B cell (primary cell): ENCODE measurements around the gene ZNF385D.

Experiments
- EZH2 ChIP-seq: IDR thresholded peaks from 2 replicates; pipeline ENCODE4 v1.6.1; 2012; ENCODE audit warnings: borderline replicate concordance, low read depth, mild to moderate bottlenecking, moderate library complexity, low read length; ENCODE audit not compliant: insufficient read depth, poor library complexity, severe bottlenecking
- TF ChIP-seq, protein P1 (sequence below): fragments of 200-600 bp; IDR thresholded peaks from one replicate; pipeline ENCODE4 v1.8.0; 2022; ENCODE audit warnings: antibody characterized with exemption, mild to moderate bottlenecking

- TF ChIP-seq, protein P1, sequence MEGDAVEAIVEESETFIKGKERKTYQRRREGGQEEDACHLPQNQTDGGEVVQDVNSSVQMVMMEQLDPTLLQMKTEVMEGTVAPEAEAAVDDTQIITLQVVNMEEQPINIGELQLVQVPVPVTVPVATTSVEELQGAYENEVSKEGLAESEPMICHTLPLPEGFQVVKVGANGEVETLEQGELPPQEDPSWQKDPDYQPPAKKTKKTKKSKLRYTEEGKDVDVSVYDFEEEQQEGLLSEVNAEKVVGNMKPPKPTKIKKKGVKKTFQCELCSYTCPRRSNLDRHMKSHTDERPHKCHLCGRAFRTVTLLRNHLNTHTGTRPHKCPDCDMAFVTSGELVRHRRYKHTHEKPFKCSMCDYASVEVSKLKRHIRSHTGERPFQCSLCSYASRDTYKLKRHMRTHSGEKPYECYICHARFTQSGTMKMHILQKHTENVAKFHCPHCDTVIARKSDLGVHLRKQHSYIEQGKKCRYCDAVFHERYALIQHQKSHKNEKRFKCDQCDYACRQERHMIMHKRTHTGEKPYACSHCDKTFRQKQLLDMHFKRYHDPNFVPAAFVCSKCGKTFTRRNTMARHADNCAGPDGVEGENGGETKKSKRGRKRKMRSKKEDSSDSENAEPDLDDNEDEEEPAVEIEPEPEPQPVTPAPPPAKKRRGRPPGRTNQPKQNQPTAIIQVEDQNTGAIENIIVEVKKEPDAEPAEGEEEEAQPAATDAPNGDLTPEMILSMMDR, result no peak
- no peak for TF ChIP-seq EZH2
Measured at GRCh38 chr3:21417991-21418390, 333.0 kb downstream of the ZNF385D start.
